IMR-90 (cell line): ENCODE measurements around the gene MEOX2. TPM values are rescaled to one million over a fixed set of nuclear protein-coding genes. Genes with fewer than 3 reads are reported as not detected.

ENCODE experiments used
- ATAC-seq: fragments of 200-7000 bp; cut with Tn5 transposase; 2 replicates; pipeline ENCODE4 v1.9.1; 2020; ENCODE audit warnings: low read depth, mild to moderate bottlenecking, moderate library complexity
- BruUV-seq: library from RNA; stranded (reverse); fragments of 400-500 nt; replicated peaks from 2 replicates; lab custom pipeline; 2021; lab: Mats Ljungman, UMichigan
- CTCF ChIA-PET: fragments of 300-600 bp; formaldehyde crosslinking; extraction: SDS; loops from one replicate; lab custom pipeline; 2021; ENCODE audit warnings: antibody characterized with exemption; lab: Yijun Ruan, JAX
- POLR2A ChIA-PET: fragments of 300-600 bp; sonication (Branson Sonifier 250); formaldehyde crosslinking; loops from one replicate; lab custom pipeline; 2022; ENCODE audit warnings: antibody characterized with exemption; ENCODE audit not compliant: unreplicated experiment; lab: Charles Lee
- DNase-seq: peaks from one replicate; pipeline ENCODE4 v3.0.0; 2013
- H2AFZ ChIP-seq: replicated peaks from 2 replicates; pipeline ENCODE3; 2013; ENCODE audit warnings: low read length, mild to moderate bottlenecking; ENCODE audit not compliant: poor library complexity
- H2AK5ac ChIP-seq: 2 replicates; pipeline ENCODE4 v1.6.1; 2013; ENCODE audit warnings: low read depth, low read length, inconsistent platforms
- H2AK9ac ChIP-seq: replicated peaks from 2 replicates; pipeline ENCODE3; 2013; ENCODE audit warnings: mild to moderate bottlenecking, low read depth, low read length, moderate library complexity; ENCODE audit not compliant: poor library complexity
- H2BK120ac ChIP-seq: 2 replicates; pipeline ENCODE4 v1.6.1; 2013; ENCODE audit warnings: low read depth, low read length, inconsistent platforms
- H2BK15ac ChIP-seq: 3 replicates; pipeline ENCODE4 v1.6.1; 2013; ENCODE audit warnings: low read depth, low read length, inconsistent platforms
- H2BK20ac ChIP-seq: 2 replicates; pipeline ENCODE4 v1.6.1; 2013; ENCODE audit warnings: low read depth, mild to moderate bottlenecking, inconsistent platforms, low read length, moderate library complexity
- H2BK5ac ChIP-seq: 2 replicates; pipeline ENCODE4 v1.6.1; 2013; ENCODE audit warnings: mild to moderate bottlenecking, low read depth, low read length, inconsistent platforms; ENCODE audit not compliant: poor library complexity, severe bottlenecking
- H3K14ac ChIP-seq: replicated peaks from 2 replicates; pipeline ENCODE4 v1.6.1; 2013; ENCODE audit warnings: low read depth, low read length, inconsistent platforms
- H3K18ac ChIP-seq: 2 replicates; pipeline ENCODE4 v1.6.1; 2013; ENCODE audit warnings: low read depth, low read length, control low read depth
- H3K23ac ChIP-seq: 2 replicates; pipeline ENCODE4 v1.6.1; 2013; ENCODE audit warnings: low read depth, low read length, inconsistent platforms
- H3K27ac ChIP-seq: 2 replicates; pipeline ENCODE4 v1.5.1; 2013; ENCODE audit warnings: mild to moderate bottlenecking, control low read depth, low read length; ENCODE audit not compliant: insufficient read depth
- H3K27me3 ChIP-seq: 2 replicates; pipeline ENCODE4 v1.6.1; 2013; ENCODE audit warnings: low read length; ENCODE audit not compliant: control insufficient read depth, insufficient read depth
- H3K36me3 ChIP-seq: 2 replicates; pipeline ENCODE4 v1.6.1; 2013; ENCODE audit warnings: low read length, mixed read lengths; ENCODE audit not compliant: control insufficient read depth, insufficient read depth
- H3K4ac ChIP-seq: 2 replicates; pipeline ENCODE4 v1.6.1; 2013; ENCODE audit warnings: low read depth, low read length, inconsistent platforms
- H3K4me1 ChIP-seq: 2 replicates; pipeline ENCODE4 v1.6.1; 2013; ENCODE audit warnings: low read length, mixed read lengths; ENCODE audit not compliant: control insufficient read depth, insufficient read depth
- H3K4me2 ChIP-seq: 2 replicates; pipeline ENCODE4 v1.6.1; 2013; ENCODE audit warnings: low read depth, mild to moderate bottlenecking, control low read depth, low read length, moderate library complexity
- H3K4me3 ChIP-seq: 2 replicates; pipeline ENCODE4 v1.5.1; 2013; ENCODE audit warnings: low read depth, mild to moderate bottlenecking, control low read depth, low read length, moderate library complexity; ENCODE audit not compliant: insufficient read depth
- H3K56ac ChIP-seq: 2 replicates; pipeline ENCODE4 v1.6.1; 2013; ENCODE audit warnings: low read length, inconsistent platforms; ENCODE audit not compliant: insufficient read depth; ENCODE audit errors: extremely low read depth
- H3K79me1 ChIP-seq, 2 experiments: 2 replicates each; pipeline ENCODE4 v1.6.1; 2013; ENCODE audit warnings: low read length in 2 of 2, inconsistent platforms in 1 of 2, low read depth in 1 of 2
- H3K9ac ChIP-seq: 2 replicates; pipeline ENCODE4 v1.6.1; 2013; ENCODE audit warnings: low read depth, low read length, control low read depth
- H3K9me1 ChIP-seq: 2 replicates; pipeline ENCODE4 v1.6.1; 2013; ENCODE audit warnings: low read length, inconsistent platforms; ENCODE audit not compliant: insufficient read depth
- H3K9me3 ChIP-seq: 2 replicates; pipeline ENCODE4 v1.6.1; 2013; ENCODE audit warnings: low read length; ENCODE audit not compliant: control insufficient read depth, insufficient read depth
- H4K20me1 ChIP-seq: 2 replicates; pipeline ENCODE4 v1.6.1; 2013; ENCODE audit warnings: low read length, inconsistent platforms; ENCODE audit not compliant: insufficient read depth
- H4K5ac ChIP-seq: 2 replicates; pipeline ENCODE4 v1.6.1; 2013; ENCODE audit warnings: mild to moderate bottlenecking, low read depth, low read length, control low read depth
- H4K8ac ChIP-seq, 2 experiments: 2 replicates each; pipeline ENCODE4 v1.6.1; 2013; ENCODE audit warnings: low read depth in 2 of 2, low read length in 2 of 2, control low read depth in 1 of 2, inconsistent platforms in 1 of 2
- H4K91ac ChIP-seq: 2 replicates; pipeline ENCODE4 v1.6.1; 2013; ENCODE audit warnings: low read depth, low read length, inconsistent platforms; ENCODE audit not compliant: insufficient read depth
- BHLHE40 ChIP-seq: fragments of 150-350 bp; IDR thresholded peaks from 2 replicates; pipeline ENCODE4 v1.6.1; 2016; ENCODE audit warnings: mild to moderate bottlenecking, low read depth, low read length
- CEBPB ChIP-seq: IDR thresholded peaks from 2 replicates; pipeline ENCODE4 v1.6.1; 2012; ENCODE audit warnings: low read depth, low read length, improper control_type of control experiment
- CHD1 ChIP-seq: IDR thresholded peaks from 2 replicates; pipeline ENCODE4 v1.6.1; 2012; ENCODE audit warnings: low read depth, low read length, improper control_type of control experiment
- CTCF ChIP-seq: conservative IDR thresholded peaks from 2 replicates; pipeline ENCODE4 v1.5.1; 2012; ENCODE audit warnings: mild to moderate bottlenecking, low read depth, low read length, improper control_type of control experiment
- ELK1 ChIP-seq: fragments of 150-350 bp; IDR thresholded peaks from 2 replicates; pipeline ENCODE4 v1.6.1; 2016; ENCODE audit warnings: low read depth, mild to moderate bottlenecking, low read length, moderate library complexity, borderline replicate concordance
- FOS ChIP-seq: fragments of 150-350 bp; IDR thresholded peaks from 2 replicates; pipeline ENCODE4 v1.6.1; 2016; ENCODE audit warnings: low read depth, low read length
- MAFK ChIP-seq: IDR thresholded peaks from 2 replicates; pipeline ENCODE4 v1.6.1; 2012; ENCODE audit warnings: low read depth, low read length, improper control_type of control experiment
- MAZ ChIP-seq: IDR thresholded peaks from 2 replicates; pipeline ENCODE4 v1.6.1; 2012; ENCODE audit warnings: low read depth, mild to moderate bottlenecking, low read length, improper control_type of control experiment, moderate library complexity, borderline replicate concordance
- MXI1 ChIP-seq: IDR thresholded peaks from 2 replicates; pipeline ENCODE4 v1.6.1; 2012; ENCODE audit warnings: low read depth, mild to moderate bottlenecking, low read length, moderate library complexity, borderline replicate concordance
- NFE2L2 ChIP-seq: fragments of 150-350 bp; IDR thresholded peaks from 2 replicates; pipeline ENCODE4 v1.6.1; 2016; ENCODE audit warnings: low read depth, mild to moderate bottlenecking, low read length
- POLR2A ChIP-seq: IDR thresholded peaks from 2 replicates; pipeline ENCODE4 v1.6.1; 2012; ENCODE audit warnings: mild to moderate bottlenecking, low read depth, low read length
- RAD21 ChIP-seq: IDR thresholded peaks from 2 replicates; pipeline ENCODE4 v1.6.1; 2012; ENCODE audit warnings: low read length, improper control_type of control experiment
- RCOR1 ChIP-seq: IDR thresholded peaks from 2 replicates; pipeline ENCODE4 v1.6.1; 2012; ENCODE audit warnings: mild to moderate bottlenecking, low read length, improper control_type of control experiment; ENCODE audit not compliant: insufficient replicate concordance
- RFX5 ChIP-seq: IDR thresholded peaks from 2 replicates; pipeline ENCODE4 v1.8.0; 2012; ENCODE audit warnings: low read depth, mild to moderate bottlenecking, low read length, moderate library complexity
- SMC3 ChIP-seq: fragments of 150-350 bp; IDR thresholded peaks from 2 replicates; pipeline ENCODE4 v1.6.1; 2016; ENCODE audit warnings: low read depth, mild to moderate bottlenecking, antibody characterized with exemption, low read length, moderate library complexity
- USF2 ChIP-seq: fragments of 150-350 bp; IDR thresholded peaks from 2 replicates; pipeline ENCODE4 v1.6.1; 2017; ENCODE audit warnings: mild to moderate bottlenecking, antibody characterized with exemption, low read length, low read depth
- whole genome bisulfite sequencing, 2 experiments: methylation state at CpG; one replicate each; pipeline versions ENCODE4 v1.1.5 to v1.1.7; 2013; ENCODE audit warnings: missing lambda C conversion rate in 2 of 2; ENCODE audit not compliant: insufficient read length in 1 of 2; ENCODE audit errors: extremely low coverage in 2 of 2; 5-methylcytosine and 5-hydroxymethylcytosine counted together
- dilution Hi-C: fragments of 300-500 bp; cut with HindIII; formaldehyde crosslinking; loops from one replicate; pipeline ENCODE4 v1.14.3; 2018; ENCODE audit warnings: low sequenced_read_pairs; ENCODE audit not compliant: unreplicated experiment
- in situ Hi-C: fragments of 300-500 bp; cut with MboI; formaldehyde crosslinking; loops from 3 replicates; pipeline ENCODE4 v1.14.3; 2019; ENCODE audit warnings: low sequenced_read_pairs, inconsistent platforms, mixed read lengths
- intact Hi-C: fragments of 100-400 bp; cut with micrococcal nuclease; formaldehyde crosslinking; loops from 2 replicates; pipeline ENCODE4 v1.10.0; 2022
- polyA plus RNA-seq, 3 experiments: library from polyadenylated mRNA; depleted of rRNA; stranded (reverse); fragments of >200 nt; gene quantifications; 2 replicates each; pipeline ENCODE4 v1.2.3, GENCODE V29; 2012; ENCODE audit warnings: low replicate concordance in 1 of 3
- total RNA-seq: library from RNA; depleted of rRNA; stranded (reverse); fragments of >200 nt; gene quantifications from 2 replicates; pipeline ENCODE4 v1.2.3, GENCODE V29; 2012

Gene MEOX2
- total and polyA plus RNA-seq, 2 of the 4 experiments (the other 2 are of a cell fraction), result under 0.01 TPM; not detected in 1

GRCh38 chr7:15686957-15687545 lies 568 bp upstream of the MEOX2 start:
- Histone ChIP-seq H2BK120ac (no peak overlapping the region), H3K4me1 (no peaks in the 10 kb centered on the region), H2AK9ac (no peak overlapping the region), H3K23ac (0 out of 2 replicates have a peak overlapping the region, but pooled peaks have one; percentile 27), H3K79me1 (no peaks in the 10 kb centered on the region), H3K4me2 (peak overlapping the region; percentile 78), H3K9ac (no peak overlapping the region), H4K8ac (no peak overlapping the region), H4K20me1 (no peaks in the 10 kb centered on the region), H2BK20ac (no peak overlapping the region), H3K9me1 (no peaks in the 10 kb centered on the region), H4K91ac (no peak overlapping the region), H3K9me3 (peaks cover 5% of the 10 kb centered on the region; the same call in 1 of the 2 replicates), H3K14ac (no peak overlapping the region), H3K27ac (no peak overlapping the region), H3K36me3 (no peaks in the 10 kb centered on the region), H2AFZ (peak overlapping the region; percentile 78), H2BK15ac (no peak overlapping the region), H3K27me3 (peaks cover 46% of the 10 kb centered on the region), H3K4me3 (no peak overlapping the region), H3K56ac (no peak overlapping the region), H4K5ac (no peak overlapping the region), H3K4ac (no peak overlapping the region), H3K18ac (no peak overlapping the region), H2AK5ac (no peak overlapping the region), H2BK5ac (no peak overlapping the region)
- dilution Hi-C loops (no loop called here), in situ Hi-C loops (no loop called here), intact Hi-C loops (no loop called here)
- POLR2A ChIA-PET, result no interaction called here
- no TSS peak for BruUV-seq
- WGBS, 2 experiments, result 12% methylated on average over 7 of the region's 30 CpGs; no CpG with 5 or more reads in 1 of the 2 experiments
- DNase-seq (no peak), ATAC-seq (no peak)
- TF ChIP-seq ELK1 (no peak), POLR2A (no peak), RCOR1 (no peak), CTCF (no peak), FOS (no peak), RAD21 (no peak), USF2 (no peak), MAZ (no peak), MXI1 (no peak), SMC3 (no peak), CEBPB (no peak), NFE2L2 (no peak), RFX5 (no peak), BHLHE40 (no peak), CHD1 (no peak), MAFK (no peak)
- CTCF ChIA-PET, result interaction anchor here (0.6 to 1.3 kb wide), 3 partner anchors 34 to 157 kb away, joined by 3 to 5 read pairs (median 4); no protein-coding TSS in a partner anchor
